HL-60 (cell line): ENCODE results near the gene MRPS22.

Source experiments
- CTCF ChIP-seq: IDR thresholded peaks from one replicate; pipeline ENCODE4 v1.5.1; 2011; ENCODE audit warnings: low read length, control low read depth, inconsistent platforms; ENCODE audit not compliant: insufficient read depth
- POLR2AphosphoS5 ChIP-seq: IDR thresholded peaks from 2 replicates; pipeline ENCODE4 v1.6.1; 2012; ENCODE audit warnings: low read depth

DNA sequence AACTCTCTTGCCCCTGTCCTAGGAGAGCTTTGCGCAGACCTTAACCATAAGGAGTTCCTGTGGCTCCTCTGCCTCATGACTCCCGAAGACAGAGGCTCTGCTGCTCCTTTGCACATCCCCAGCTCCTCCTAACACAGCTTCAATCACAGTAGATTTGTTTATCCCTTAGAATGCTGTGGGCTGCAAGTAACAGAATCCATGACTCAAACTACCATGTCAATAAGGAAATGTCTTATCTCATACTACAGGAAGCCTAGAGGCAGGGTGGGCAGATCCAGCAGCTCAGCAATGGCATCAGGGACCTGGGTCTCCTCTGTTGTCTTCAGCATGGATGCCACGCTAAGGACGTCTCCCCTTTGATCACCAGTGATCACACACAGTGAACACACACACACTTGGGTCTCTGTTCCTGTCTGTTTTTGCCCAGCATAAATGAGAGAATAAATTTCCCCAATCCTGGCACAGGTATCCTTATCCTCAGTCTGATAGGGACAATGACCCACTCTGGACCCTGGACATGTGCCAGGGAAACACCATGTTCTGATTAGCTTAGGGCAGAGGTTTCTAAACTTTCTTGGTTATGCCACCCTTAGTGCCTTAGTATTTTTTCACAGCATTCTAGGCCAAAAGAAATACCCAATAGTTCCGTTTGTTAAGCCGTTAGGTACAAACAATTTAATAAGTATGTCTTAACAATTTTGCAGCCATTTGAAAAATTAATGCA is 46.1 kb upstream of the MRPS22 start:
- no peak for TF ChIP-seq POLR2AphosphoS5
- no peak for TF ChIP-seq CTCF
